Keratinocyte (primary cell): ENCODE measurements around the gene ZNF778.

Experiments
- EZH2 ChIP-seq: IDR thresholded peaks from one replicate; pipeline ENCODE4 v1.6.1; 2012; ENCODE audit warnings: inconsistent platforms, mild to moderate bottlenecking, low read length, moderate library complexity
- TF ChIP-seq, protein P1 (sequence below), 3 experiments: IDR thresholded peaks in 1 of 3; conservative IDR thresholded peaks in 1 of 3; optimal IDR thresholded peaks in 1 of 3; 2 replicates in 2 of 3; 3 replicates in 1 of 3; pipeline versions ENCODE3 to v1.5.1; 2011; ENCODE audit warnings: low read length in 3 of 3, mild to moderate bottlenecking in 3 of 3, moderate library complexity in 2 of 3, control low read depth in 1 of 3, inconsistent platforms in 1 of 3; ENCODE audit not compliant: insufficient read depth in 2 of 3; ENCODE audit errors: extremely low read depth in 1 of 3

DNA sequence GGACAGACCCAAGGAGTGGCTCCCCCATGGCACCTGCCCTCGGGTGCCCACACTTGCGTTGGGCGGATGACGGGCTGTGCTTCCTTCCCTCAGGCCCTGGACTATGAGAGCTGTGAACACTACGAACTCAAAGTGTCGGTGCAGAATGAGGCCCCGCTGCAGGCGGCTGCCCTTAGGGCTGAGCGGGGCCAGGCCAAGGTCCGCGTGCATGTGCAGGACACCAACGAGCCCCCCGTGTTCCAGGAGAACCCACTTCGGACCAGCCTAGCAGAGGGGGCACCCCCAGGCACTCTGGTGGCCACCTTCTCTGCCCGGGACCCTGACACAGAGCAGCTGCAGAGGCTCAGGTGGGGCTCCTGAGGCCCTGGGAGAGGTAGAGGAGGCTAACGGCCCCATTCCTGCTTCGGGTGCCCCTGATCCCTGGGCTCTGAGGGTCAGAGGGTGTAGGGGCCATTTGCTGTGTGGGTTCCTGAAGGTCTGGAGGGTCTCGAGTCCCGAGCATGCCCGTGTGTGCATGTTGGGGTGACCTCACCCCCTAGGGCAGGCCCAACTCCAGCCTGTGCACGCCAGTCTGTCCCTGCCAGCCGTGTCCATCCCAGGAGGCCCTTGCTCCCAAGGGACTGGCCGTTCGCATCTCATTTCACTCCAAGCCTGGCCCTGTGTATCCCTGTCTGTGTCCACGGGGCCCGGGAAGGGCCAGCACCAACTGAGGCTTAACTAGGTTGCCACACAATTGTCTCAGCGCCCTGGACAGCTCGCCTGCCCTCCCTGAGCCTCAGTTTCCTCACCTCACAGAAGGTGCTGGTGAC is 27.1 kb upstream of the ZNF778 start:
- TF ChIP-seq, protein P1, sequence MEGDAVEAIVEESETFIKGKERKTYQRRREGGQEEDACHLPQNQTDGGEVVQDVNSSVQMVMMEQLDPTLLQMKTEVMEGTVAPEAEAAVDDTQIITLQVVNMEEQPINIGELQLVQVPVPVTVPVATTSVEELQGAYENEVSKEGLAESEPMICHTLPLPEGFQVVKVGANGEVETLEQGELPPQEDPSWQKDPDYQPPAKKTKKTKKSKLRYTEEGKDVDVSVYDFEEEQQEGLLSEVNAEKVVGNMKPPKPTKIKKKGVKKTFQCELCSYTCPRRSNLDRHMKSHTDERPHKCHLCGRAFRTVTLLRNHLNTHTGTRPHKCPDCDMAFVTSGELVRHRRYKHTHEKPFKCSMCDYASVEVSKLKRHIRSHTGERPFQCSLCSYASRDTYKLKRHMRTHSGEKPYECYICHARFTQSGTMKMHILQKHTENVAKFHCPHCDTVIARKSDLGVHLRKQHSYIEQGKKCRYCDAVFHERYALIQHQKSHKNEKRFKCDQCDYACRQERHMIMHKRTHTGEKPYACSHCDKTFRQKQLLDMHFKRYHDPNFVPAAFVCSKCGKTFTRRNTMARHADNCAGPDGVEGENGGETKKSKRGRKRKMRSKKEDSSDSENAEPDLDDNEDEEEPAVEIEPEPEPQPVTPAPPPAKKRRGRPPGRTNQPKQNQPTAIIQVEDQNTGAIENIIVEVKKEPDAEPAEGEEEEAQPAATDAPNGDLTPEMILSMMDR (optimal IDR thresholded peaks at IDR 0.05 in 1 of 3, IDR thresholded peaks at IDR 0.05 in 1 of 3, conservative IDR thresholded peaks at IDR 0.05 in 1 of 3; ENCODE audit: extremely low read depth in 1 of 3, insufficient read depth in 2 of 3, low read length in 3 of 3) = no peak
- no peak for TF ChIP-seq EZH2
